Glutamatergic neuron (in vitro differentiated cells): Measurements from ENCODE around the gene DNAH8. TPM values are rescaled to one million over a fixed set of nuclear protein-coding genes. Genes with fewer than 3 reads are reported as not detected.

Experiments used
- DNase-seq: peaks from one replicate; pipeline ENCODE4 v3.0.0; 2022
- H3K27ac Mint-ChIP-seq: one replicate; pipeline ENCODE4 v1.8.0; 2020; ENCODE audit warnings: mild to moderate bottlenecking, mixed read lengths, inconsistent platforms; ENCODE audit not compliant: unreplicated experiment
- H3K27me3 Mint-ChIP-seq: one replicate; pipeline ENCODE4 v1.8.0; 2020; ENCODE audit warnings: mild to moderate bottlenecking, moderate library complexity, mixed read lengths, inconsistent platforms; ENCODE audit not compliant: unreplicated experiment
- H3K36me3 Mint-ChIP-seq: one replicate; pipeline ENCODE4 v1.8.0; 2020; ENCODE audit warnings: mild to moderate bottlenecking, mixed read lengths, inconsistent platforms; ENCODE audit not compliant: unreplicated experiment
- H3K4me1 Mint-ChIP-seq: one replicate; pipeline ENCODE4 v1.8.0; 2020; ENCODE audit warnings: mild to moderate bottlenecking, low read depth, mixed read lengths, inconsistent platforms; ENCODE audit not compliant: unreplicated experiment
- H3K4me3 Mint-ChIP-seq: one replicate; pipeline ENCODE4 v1.8.0; 2020; ENCODE audit warnings: mild to moderate bottlenecking, mixed read lengths, inconsistent platforms; ENCODE audit not compliant: unreplicated experiment
- H3K9me3 Mint-ChIP-seq: one replicate; pipeline ENCODE4 v1.8.0; 2020; ENCODE audit warnings: mild to moderate bottlenecking, moderate library complexity, mixed read lengths, inconsistent platforms; ENCODE audit not compliant: unreplicated experiment
- total RNA-seq: library from RNA; stranded (reverse); fragmentation: NEBNext Ultra II Directional; extraction: Animal tissue kit (Norgen Biotek cat#: 25700); gene quantifications from one replicate; pipeline ENCODE4 v1.2.1, GENCODE V29; 2021; ENCODE audit not compliant: unreplicated experiment
- TF ChIP-seq, protein P1 (sequence below): fragments of 200-600 bp; sonication (generic); IDR thresholded peaks from one replicate; pipeline ENCODE4 v1.5.0; 2021; ENCODE audit not compliant: partially characterized antibody, unreplicated experiment

Gene DNAH8
- total RNA-seq, 1 donor from 2014 or later, result not detected

DNA sequence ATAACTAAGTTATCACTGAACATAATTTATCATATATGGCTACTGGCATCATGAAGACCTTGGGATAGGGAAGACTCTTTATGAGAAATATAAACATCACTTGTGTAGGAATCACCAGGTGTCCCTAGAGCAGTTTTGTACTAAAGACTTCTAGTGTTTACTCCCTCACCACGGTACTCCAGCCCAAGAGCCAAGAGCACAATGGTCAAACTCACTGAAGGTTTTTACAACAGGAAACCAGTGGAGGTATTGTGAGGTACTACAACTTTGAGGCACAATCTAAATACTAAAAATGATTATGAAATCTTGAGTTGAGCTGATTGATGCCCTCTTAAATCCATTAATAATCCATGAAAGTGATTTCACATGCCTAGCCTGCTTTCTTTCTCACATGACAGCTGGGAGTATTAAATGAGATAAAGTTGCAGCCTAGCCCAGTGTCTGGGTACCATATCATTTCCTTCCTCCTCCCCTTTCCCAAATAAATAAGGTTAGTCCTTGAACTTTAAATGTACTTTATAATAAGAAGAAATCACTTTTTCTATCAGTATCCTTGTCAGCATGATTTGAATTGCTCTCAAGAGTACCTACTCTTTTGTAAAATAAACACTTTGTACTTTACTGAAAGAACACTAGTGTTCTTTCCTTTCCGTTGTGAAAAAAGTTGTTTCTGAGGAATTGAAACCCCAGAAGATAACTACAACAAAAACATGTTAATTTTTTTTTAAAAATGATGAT, 38.7 kb upstream of the DNAH8 start:
- TF ChIP-seq, protein P1, sequence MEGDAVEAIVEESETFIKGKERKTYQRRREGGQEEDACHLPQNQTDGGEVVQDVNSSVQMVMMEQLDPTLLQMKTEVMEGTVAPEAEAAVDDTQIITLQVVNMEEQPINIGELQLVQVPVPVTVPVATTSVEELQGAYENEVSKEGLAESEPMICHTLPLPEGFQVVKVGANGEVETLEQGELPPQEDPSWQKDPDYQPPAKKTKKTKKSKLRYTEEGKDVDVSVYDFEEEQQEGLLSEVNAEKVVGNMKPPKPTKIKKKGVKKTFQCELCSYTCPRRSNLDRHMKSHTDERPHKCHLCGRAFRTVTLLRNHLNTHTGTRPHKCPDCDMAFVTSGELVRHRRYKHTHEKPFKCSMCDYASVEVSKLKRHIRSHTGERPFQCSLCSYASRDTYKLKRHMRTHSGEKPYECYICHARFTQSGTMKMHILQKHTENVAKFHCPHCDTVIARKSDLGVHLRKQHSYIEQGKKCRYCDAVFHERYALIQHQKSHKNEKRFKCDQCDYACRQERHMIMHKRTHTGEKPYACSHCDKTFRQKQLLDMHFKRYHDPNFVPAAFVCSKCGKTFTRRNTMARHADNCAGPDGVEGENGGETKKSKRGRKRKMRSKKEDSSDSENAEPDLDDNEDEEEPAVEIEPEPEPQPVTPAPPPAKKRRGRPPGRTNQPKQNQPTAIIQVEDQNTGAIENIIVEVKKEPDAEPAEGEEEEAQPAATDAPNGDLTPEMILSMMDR, result no peak
- no peak overlapping the region for H3K27ac Mint-ChIP-seq
- no peaks in the 10 kb centered on the region for H3K36me3 Mint-ChIP-seq
- H3K4me1 Mint-ChIP-seq, result peaks cover 3% of the 10 kb centered on the region
- H3K9me3 Mint-ChIP-seq, result no peaks in the 10 kb centered on the region
- no peaks in the 10 kb centered on the region for H3K27me3 Mint-ChIP-seq
- H3K4me3 Mint-ChIP-seq, result no peak overlapping the region
- no peak for DNase-seq

DNA sequence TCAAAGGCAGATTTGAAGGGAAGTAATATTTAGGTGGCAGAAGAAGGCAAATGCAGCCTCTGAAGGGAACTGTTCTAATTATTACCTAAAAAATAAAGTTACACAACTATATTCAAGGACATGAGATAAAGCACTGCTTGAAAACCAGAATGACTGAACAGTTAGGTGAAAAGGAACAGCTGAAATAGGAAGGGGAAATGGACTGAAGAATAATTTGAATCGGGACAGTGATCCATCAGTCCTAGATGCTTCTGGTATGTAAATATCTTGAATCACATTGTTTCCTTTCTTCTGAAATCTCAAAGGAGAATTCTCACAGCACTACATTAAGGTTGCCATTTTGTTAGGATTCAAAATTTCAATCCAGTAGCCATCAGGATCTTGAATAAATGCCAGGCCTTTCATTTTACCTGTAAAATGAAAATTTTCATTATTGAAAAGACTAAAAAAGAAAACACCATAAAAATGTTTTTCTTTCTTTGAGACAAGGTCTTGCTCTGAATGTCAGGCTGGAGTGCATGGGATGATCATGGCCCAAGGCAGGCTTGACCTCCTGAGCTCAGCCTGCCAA, 38.1 kb upstream of the DNAH8 start:
- Mint-ChIP-seq H3K27me3 (no peaks in the 10 kb centered on the region), H3K36me3 (no peaks in the 10 kb centered on the region), H3K4me1 (peaks cover 3% of the 10 kb centered on the region), H3K27ac (no peak overlapping the region), H3K9me3 (no peaks in the 10 kb centered on the region), H3K4me3 (no peak overlapping the region)
- TF ChIP-seq, protein P1, result no peak
- no peak for DNase-seq

DNA sequence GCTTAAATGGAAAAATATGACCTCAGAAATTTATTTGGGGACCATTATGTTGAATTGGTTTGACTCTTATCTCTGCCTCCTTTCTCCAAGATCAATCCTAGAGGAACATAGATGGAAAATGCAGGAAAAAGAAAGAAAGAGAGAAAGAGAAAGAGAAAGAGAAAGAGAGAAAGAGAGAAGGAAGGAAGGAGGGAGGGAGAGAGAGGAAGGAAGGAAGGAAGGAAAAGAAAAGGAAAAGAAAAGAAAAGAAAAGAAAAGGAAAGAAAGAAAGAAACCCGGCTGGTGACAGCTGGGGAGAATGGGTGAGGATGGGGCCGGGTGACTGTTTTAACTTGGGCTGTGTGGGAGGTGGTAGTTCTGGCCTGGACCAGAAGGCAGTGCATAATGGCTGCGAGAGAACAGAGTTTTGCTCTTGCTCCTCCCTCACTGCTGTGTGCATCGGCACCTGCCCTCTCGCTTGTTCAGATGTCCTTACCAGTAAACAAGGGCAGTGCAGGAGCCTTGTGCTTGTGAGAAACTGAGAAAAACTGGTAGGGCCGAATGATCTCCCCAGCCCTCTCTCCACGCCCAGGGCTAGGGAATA, 36.8 kb upstream of the DNAH8 start:
- H3K9me3 Mint-ChIP-seq, result no peaks in the 10 kb centered on the region
- no peaks in the 10 kb centered on the region for H3K27me3 Mint-ChIP-seq

DNA sequence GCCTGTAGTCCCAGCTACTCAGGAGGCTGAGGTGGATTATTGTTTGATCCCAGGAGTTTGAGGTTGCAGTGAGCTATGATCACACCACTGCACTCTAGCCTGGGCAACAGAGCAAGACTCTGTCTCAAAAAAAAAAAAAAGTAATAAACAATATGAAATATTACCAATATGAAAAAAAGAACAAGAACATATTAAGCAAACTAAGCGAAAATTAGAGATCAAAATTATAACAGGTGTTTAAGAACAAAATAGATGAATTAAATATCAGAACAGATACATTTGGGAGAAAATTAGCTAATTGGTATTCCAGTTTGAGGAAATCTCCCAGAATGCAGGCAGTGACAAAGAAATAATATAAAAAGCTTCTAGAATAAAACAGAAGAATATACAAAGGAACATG, 35.4 kb upstream of the DNAH8 start:
- Mint-ChIP-seq H3K4me3 (no peak overlapping the region), H3K4me1 (peaks cover 1% of the 10 kb centered on the region), H3K9me3 (no peaks in the 10 kb centered on the region), H3K27ac (no peak overlapping the region), H3K27me3 (no peaks in the 10 kb centered on the region), H3K36me3 (no peaks in the 10 kb centered on the region)
- no peak for DNase-seq
- TF ChIP-seq, protein P1, result no peak

More for the DNA sequence above, 36.8 kb upstream of the DNAH8 start:
- Mint-ChIP-seq H3K4me3 (no peak overlapping the region), H3K36me3 (no peaks in the 10 kb centered on the region), H3K4me1 (peaks cover 3% of the 10 kb centered on the region), H3K27ac (no peak overlapping the region)
- no peak for DNase-seq
- TF ChIP-seq, protein P1, result no peak

DNA sequence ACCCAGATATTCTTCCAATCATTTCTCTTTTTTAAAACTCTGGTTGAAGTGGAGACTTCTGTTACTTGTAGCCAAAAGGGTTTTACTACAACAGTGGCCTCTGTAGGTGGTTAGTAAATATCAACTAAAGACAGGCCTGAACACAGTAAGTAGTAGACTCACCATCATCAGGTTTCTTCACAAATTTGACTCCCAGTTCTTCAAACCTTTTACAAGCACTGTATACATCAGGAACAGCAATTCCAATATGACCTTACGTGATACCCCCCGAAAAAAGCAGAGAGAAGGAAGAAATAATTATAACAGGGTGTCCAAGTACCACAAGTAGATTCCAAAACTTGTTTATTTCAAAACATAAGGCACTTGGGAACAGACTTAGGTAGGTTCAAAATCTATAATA, 33.3 kb upstream of the DNAH8 start:
- Mint-ChIP-seq H3K4me1 (peaks cover 5% of the 10 kb centered on the region), H3K4me3 (no peak overlapping the region), H3K27ac (no peak overlapping the region), H3K9me3 (no peaks in the 10 kb centered on the region), H3K36me3 (no peaks in the 10 kb centered on the region), H3K27me3 (no peaks in the 10 kb centered on the region)
- DNase-seq, result no peak
- TF ChIP-seq, protein P1, result no peak
